NCI-H526 treated with DMSO at 0.1 percent for 48 hours (cell line): ENCODE data around the gene SPNS1.

ENCODE experiments used
- DNase-seq: peaks from one replicate; lab custom pipeline; 2025; lab: John Stamatoyannopoulos, UW

SPNS1 gene

GRCh38 chr16:29029168-29029994 lies 54.8 kb downstream of the SPNS1 start:
- DNase-seq, result no peak

GRCh38 chr16:29030086-29030840 lies 55.7 kb downstream of the SPNS1 start:
- no peak for DNase-seq
